Measurements from ENCODE around the gene PPP1R37.

PPP1R37 gene

GRCh38 chr19:45071969-45072790, 20.8 kb upstream of the PPP1R37 start:
- DNase-seq: no peak

GRCh38 chr19:45074744-45075300, 18.2 kb upstream of the PPP1R37 start:
- no peak for DNase-seq

GRCh38 chr19:45075301-45076028, 17.5 kb upstream of the PPP1R37 start:
- peak; percentile 83 for DNase-seq

DNA sequence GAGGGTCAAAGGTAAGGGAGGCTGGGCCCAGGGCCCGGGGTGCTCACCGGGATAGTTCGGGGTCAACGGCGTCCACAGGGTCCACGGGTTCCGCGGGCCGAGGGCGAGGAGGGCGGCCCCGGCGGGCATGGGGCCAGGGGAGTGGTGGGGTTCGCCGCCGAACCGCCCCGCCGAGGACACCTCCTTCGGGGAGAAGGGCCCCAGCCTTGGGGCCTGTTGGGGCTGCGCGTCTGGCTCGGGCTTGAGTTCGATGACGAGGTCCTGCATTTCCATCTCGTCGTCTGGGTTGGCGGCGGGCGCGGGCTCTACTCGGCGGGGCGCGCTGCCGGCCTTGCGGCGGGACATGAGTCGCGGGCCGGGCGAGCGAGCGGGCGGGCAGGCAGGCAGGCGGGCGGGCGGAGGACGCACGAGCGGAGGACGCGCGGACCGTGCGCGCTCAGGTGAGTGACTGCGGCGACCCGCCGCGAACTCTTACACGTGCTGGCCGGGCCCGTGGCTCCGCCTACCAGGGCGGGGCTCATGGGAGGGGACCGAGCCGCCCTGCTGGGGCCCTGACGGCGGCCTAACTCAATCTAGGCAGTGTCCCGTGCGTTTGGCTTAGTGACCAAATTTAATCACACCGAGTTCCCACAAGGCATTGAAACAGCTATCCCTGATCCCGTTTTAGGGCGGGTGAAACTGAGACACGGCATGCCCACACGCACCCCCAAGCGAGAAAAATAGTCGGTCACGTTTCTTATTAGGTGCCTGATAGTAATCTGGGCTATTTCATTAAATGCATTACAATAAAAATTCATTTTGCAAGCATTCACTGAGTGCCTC, 16.7 kb upstream of the PPP1R37 start, which contains the start of gene ZNF296:
TSS of gene ZNF296 (minus strand) at position 450 of the 822 bp plus-strand sequence. CDS start at position 345, 105 bp downstream.
- peak; percentile 80 for DNase-seq

- peak; percentile 72 for DNase-seq
Measured at GRCh38 chr19:45076851-45077730, 15.9 kb upstream of the PPP1R37 start.

- no peak for DNase-seq
Measured at GRCh38 chr19:45078390-45079062, 14.5 kb upstream of the PPP1R37 start.

DNA sequence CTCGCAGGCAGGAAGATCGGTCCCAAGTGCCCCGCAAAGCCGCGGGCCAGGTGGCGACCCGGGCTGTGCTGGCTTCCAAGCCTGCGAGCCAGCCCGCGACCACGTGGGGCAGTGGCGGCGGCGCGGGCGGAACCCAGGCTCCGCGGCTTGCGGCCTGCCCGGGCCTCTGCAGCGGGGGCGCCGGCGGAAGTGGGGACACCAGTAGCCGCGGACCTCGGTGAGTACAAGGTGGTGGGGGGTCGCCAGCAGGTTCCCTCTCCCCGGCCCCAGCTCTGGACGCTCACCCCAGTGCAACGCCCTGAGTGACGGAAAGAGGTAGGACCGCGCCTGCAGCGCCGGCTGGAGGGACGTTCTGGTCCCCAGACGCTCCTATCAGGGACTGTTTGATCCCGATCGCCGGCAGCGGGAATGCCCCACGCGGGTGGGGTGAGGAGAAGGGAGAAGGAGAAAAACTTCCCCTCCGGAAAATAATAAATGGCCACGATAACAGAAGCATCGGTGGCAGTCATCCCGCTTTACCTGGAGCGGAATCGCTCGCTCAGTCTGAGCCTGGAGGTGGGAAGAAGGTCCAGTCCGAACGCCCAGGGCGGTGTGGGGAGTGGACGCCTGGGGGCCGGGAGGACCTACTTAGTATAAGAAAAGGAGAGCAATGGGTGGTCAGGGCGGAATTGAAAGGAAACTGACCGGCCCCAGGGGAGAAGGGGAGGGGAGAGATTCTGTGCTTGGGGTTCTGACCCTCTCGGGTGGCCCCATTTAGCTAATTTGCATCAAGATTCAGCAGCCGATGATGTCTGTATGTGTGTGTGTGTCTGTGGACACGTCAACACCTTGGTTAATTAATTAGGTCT, 13.7 kb upstream of the PPP1R37 start, which contains the start of gene GEMIN7:
TSS of gene GEMIN7 (plus strand) at position 198 of the 848 bp plus-strand sequence. CDS start 10,855 bp downstream, outside the sequence.
- peak; percentile 76 for DNase-seq

GRCh38 chr19:45079911-45080370, 13.0 kb upstream of the PPP1R37 start:
- no peak for DNase-seq

- no peak for DNase-seq
Measured at GRCh38 chr19:45082170-45082569, 10.8 kb upstream of the PPP1R37 start.

GRCh38 chr19:45086480-45086879, 6.5 kb upstream of the PPP1R37 start:
- no peak for DNase-seq

DNA sequence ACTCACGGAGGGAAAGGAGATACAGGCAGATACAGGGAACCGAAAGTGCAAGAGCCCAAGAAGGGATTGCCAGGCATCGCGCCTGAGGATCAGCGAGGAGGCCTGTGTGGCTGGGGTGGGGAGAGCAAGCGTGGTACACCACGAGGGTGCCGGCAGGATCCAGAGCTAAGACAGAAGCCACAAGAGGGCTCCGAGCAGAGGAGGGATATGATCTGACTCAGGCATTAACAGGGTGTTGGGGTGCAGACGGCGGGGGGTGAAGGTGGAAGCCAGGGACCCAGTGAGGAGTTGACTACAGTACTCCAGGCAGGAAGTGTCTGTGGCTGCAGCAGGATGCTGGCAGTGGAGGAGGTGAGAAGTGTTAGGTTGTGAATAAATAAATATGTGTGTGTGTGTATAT, 5.4 kb upstream of the PPP1R37 start:
- DNase-seq: no peak

GRCh38 chr19:45090034-45090433, 2.9 kb upstream of the PPP1R37 start:
- no peak for DNase-seq

GRCh38 chr19:45090606-45091005, 2.4 kb upstream of the PPP1R37 start:
- DNase-seq: no peak

GRCh38 chr19:45091031-45091923, 1.7 kb upstream of the PPP1R37 start:
- peak; percentile 97 for DNase-seq

GRCh38 chr19:45094137-45094536, 1.2 kb downstream of the PPP1R37 start:
- no peak for DNase-seq

- no peak for DNase-seq
Measured at GRCh38 chr19:45094707-45095106, 1.7 kb downstream of the PPP1R37 start.

DNA sequence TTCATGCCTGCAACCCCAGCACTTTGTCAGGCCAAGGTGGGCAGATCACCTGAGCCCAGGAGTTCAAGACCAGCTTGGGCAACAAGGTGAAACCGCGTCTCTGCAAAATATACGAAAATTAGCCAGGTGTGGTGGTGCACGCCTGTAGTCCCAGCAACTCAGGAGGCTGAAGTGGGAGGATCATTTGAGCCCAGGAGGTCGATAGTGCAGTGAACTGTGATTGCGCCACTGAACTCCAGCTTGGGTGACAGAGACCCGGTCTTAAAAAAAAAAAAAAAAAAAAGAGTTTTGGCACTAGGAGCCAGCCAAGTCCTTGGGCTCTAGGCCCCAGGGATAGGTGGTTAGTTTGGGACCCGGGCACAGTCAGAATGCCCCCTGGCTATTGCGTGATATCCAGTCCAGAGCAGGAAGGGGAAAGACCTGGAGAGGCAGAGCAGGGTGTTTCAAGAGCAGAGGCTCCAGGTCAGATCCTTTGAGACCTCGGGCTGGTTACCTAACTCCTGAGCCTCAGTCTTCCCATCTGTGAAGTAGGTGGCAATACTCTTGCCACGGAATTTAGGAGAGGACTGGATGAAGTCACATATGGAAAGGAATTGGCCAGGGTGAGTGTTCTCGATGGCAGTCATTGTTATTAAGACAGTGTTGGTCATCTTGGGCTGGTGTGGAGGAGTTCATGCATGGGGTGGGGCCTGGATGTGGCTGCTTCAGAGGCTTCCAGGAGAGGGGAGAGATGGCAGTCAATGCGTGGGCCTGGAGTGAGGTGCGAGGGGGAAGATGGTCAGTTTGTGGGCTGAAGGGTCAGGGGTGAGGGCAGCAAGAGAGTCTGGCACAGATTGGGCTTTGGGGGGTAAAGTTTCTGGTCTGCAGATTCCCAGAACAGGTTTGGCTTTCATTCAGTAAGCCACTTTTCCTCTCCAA, 2.8 kb downstream of the PPP1R37 start:
- DNase-seq: no peak

DNA sequence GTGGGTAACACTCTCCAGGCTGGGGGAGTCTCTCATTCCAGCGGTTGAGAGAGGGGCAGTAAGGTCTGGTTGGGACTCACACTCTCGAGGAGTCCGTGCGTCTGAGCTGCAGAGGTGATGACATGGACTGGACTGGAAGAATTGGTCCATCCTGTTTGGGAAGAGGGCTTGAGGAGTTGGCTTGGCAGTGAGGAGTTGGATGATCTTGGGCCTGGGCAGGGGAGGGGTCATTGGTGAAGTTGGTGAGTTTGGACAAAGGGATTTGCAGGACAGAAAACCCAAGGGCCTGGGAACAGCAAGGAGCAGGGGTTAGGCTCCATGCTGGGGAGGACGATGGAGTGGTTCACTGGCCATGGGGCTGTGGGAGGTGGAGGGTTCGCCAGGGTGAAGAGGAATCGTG, 3.7 kb downstream of the PPP1R37 start:
- DNase-seq: no peak
